GM06990 (cell line): ENCODE results near the gene MARS2.
"Not testable (repeated sequence)": the region's sequence is repeated elsewhere in the genome, so short reads cannot be mapped to it uniquely, and the experiment has no call there.

ENCODE experiments used
- DNase-seq: peaks from one replicate; pipeline ENCODE4 v3.0.0-alpha.2; 2011; ENCODE audit not compliant: insufficient read length; ENCODE audit errors: extremely low read depth
- H3K27me3 ChIP-seq: replicated peaks from 2 replicates; pipeline ENCODE4 v1.6.0; 2011; ENCODE audit warnings: low read length; ENCODE audit not compliant: control insufficient read depth, insufficient read depth
- H3K36me3 ChIP-seq: 2 replicates; pipeline ENCODE4 v1.5.1; 2011; ENCODE audit warnings: low read length; ENCODE audit not compliant: control insufficient read depth, insufficient read depth
- H3K4me3 ChIP-seq: replicated peaks from 2 replicates; pipeline ENCODE4 v1.5.1; 2011; ENCODE audit warnings: low read depth, mild to moderate bottlenecking, control low read depth, low read length
- TF ChIP-seq, protein P1 (sequence below): IDR thresholded peaks from 2 replicates; pipeline ENCODE4 v1.5.1; 2011; ENCODE audit warnings: low read length, control low read depth, mild to moderate bottlenecking, inconsistent platforms; ENCODE audit not compliant: insufficient read depth, poor library complexity, severe bottlenecking

MARS2 gene

DNA sequence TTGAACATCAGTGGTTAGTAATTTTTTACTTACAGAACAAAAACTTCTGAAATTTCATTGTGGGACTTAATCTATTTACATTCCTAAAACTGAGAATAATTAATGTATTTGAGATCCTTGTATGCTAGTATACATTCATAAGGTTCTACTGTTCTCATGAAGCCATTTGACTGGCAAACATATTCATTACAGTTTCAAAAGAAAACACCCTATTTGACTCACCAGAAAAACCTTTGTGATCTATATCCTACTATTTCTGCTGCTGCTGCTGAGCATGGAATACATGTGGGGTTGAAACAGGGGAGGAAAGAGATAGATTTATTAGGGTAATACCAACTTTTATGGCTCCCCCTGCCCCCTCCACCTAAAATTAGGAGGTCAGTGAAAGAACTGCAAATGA, 21.8 kb downstream of the MARS2 start:
- Histone ChIP-seq H3K4me3 (no peak overlapping the region), H3K27me3 (no peaks in the 10 kb centered on the region), H3K36me3 (no peaks in the 10 kb centered on the region)
- no peak for DNase-seq
- TF ChIP-seq, protein P1, sequence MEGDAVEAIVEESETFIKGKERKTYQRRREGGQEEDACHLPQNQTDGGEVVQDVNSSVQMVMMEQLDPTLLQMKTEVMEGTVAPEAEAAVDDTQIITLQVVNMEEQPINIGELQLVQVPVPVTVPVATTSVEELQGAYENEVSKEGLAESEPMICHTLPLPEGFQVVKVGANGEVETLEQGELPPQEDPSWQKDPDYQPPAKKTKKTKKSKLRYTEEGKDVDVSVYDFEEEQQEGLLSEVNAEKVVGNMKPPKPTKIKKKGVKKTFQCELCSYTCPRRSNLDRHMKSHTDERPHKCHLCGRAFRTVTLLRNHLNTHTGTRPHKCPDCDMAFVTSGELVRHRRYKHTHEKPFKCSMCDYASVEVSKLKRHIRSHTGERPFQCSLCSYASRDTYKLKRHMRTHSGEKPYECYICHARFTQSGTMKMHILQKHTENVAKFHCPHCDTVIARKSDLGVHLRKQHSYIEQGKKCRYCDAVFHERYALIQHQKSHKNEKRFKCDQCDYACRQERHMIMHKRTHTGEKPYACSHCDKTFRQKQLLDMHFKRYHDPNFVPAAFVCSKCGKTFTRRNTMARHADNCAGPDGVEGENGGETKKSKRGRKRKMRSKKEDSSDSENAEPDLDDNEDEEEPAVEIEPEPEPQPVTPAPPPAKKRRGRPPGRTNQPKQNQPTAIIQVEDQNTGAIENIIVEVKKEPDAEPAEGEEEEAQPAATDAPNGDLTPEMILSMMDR = no peak

DNA sequence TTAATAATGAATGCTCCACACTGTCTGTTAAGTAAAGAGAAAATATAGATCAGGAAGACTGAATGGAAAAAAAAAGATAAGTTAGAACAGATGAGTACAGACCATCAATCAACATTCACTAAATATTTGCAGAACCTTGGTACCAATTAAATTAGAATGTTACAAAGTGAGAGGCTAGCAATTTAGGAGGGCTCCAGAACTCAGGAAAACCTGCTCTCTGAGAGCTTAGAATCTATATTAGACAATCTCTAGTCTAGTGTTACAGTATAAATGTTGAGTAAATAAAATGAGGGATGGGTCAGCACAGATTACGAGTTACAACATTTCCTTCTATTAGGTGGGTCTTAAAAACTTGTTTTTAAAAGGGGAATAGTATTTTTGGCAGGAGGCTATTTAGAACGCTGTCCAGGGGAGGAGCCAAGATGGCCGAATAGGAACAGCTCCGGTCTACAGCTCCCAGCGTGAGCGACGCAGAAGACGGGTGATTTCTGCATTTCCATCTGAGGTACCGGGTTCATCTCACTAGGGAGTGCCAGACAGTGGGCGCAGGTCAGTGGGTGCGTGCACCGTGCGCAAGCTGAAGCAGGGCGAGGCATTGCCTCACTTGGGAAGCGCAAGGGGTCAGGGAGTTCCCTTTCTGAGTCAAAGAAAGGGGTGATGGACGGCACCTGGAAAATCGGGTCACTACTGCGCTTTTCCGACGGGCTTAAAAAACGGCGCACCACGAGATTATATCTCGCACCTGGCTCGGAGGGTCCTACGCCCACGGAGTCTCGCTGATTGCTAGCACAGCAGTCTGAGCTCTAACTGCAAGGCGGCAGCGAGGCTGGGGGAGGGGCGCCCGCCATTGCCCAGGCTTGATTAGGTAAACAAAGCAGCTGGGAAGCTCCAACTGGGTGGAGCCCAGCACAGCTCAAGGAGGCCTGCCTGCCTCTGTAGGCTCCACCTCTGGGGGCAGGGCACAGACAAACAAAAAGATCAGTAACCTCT, 23.7 kb downstream of the MARS2 start:
- DNase-seq, H3K27me3 ChIP-seq, H3K36me3 ChIP-seq, H3K4me3 ChIP-seq: not testable (repeated sequence)

DNA sequence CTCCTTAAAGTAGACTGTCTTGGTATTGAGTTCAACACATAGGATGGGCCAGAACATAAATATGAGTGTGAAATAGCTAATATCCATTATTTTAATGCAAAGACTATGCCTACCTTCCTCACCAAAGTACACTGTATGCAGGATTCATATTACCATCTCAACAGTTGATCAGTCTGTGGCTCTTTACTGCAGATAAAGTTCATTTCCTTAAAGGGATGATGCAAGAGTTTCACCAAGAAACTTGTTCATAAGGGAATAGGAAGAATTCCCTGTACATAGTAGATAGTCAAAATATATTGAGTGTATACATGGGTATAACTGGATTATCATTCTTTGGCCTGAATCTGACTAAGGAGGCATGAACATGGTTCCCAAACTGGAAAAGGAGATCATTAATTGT, 35.0 kb downstream of the MARS2 start:
- TF ChIP-seq, protein P1 = no peak
- Histone ChIP-seq H3K4me3 (no peak overlapping the region), H3K36me3 (no peaks in the 10 kb centered on the region), H3K27me3 (no peaks in the 10 kb centered on the region)
- no peak for DNase-seq
